Astrocyte of the spinal cord (primary cell): ENCODE data around the gene SLC17A7.

ENCODE experiments used
- DNase-seq: peaks from one replicate; pipeline ENCODE4 v3.0.0; 2011; ENCODE audit warnings: low read depth, low spot score
- H3K4me3 ChIP-seq: 2 replicates; pipeline ENCODE4 v1.5.1; 2011; ENCODE audit warnings: low read depth, mild to moderate bottlenecking, low read length, moderate library complexity
- in situ Hi-C: cut with HindIII; loops from 2 replicates; pipeline ENCODE4 v1.10.0; 2017; ENCODE audit warnings: low sequenced_read_pairs
- TF ChIP-seq, protein P1 (sequence below): IDR thresholded peaks from 2 replicates; pipeline ENCODE4 v1.5.1; 2012; ENCODE audit warnings: low read depth, mild to moderate bottlenecking, low read length, inconsistent platforms

The SLC17A7 gene

DNA sequence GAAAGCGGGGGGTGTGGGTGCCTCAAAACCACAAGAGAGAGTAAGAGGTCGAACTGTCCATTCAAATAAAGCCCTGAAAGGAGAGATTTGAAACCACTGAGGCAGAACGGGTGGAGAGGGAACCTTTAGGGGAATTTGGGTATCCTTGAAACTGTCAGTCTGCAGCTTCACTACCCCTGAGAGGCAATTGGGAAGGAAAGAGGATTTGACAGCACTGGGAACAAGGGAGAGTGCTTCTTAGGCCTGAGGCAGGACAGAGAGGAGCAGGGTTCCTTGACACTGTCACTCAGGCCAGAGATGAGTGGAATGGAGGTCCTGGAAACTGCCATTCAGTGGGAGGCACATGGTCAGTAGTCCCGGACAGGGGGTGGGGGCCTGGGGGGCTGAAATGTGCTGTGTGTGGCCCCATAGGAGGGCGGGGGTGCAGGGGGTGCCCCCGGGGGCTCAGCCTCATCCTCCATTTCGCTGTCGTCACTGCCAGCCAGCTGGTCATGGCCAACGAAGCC lies 11.1 kb downstream of the SLC17A7 start:
- H3K4me3 ChIP-seq, result no peak overlapping the region
- in situ Hi-C loops, result no loop called here

DNA sequence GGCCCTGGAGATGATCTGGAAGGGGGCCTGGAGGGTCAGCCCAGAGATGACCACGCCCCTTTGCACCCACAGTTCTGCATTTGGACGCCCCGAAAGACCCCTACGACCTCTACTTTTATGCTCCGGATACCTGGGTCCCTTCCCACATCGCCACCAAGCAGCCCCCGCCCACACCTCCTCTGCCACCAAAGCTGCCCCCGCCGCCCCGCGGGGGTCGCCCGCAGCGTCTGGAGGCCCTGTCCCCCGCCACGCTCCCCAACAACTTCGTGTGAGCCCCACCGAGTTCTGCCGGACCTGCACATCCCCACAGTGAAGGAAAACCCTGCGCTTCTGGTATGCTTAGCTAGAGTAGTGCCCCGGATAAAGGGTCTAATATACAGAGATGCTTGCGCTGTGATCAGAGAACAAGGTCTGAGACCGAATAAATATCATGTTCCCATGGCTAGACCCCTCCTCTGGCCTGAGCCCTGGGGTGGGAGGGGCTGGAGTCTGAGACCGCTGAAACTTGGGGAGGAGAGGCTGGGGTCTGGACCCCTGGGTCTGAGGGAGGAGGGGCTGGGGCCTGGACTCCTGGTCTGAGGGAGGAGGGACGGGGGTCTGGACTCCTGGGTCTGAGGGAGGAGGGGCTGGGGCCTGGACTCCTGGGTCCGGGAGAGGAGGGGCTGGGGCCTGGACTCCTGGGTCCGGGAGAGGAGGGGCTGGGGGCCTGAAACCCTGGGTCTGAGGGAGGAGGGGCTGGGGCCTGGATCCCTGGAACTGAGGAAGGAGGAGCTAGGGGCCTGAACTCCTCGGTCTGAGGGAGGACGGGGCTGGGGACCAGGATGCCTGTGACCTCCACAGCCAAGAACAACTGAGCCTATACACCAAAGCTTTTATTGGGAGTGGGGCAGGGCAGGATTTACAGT lies 12.5 kb downstream of the SLC17A7 start:
- in situ Hi-C loops, result no loop called here
- H3K4me3 ChIP-seq, result no peak overlapping the region
- DNase-seq, result no peak
- TF ChIP-seq, protein P1, sequence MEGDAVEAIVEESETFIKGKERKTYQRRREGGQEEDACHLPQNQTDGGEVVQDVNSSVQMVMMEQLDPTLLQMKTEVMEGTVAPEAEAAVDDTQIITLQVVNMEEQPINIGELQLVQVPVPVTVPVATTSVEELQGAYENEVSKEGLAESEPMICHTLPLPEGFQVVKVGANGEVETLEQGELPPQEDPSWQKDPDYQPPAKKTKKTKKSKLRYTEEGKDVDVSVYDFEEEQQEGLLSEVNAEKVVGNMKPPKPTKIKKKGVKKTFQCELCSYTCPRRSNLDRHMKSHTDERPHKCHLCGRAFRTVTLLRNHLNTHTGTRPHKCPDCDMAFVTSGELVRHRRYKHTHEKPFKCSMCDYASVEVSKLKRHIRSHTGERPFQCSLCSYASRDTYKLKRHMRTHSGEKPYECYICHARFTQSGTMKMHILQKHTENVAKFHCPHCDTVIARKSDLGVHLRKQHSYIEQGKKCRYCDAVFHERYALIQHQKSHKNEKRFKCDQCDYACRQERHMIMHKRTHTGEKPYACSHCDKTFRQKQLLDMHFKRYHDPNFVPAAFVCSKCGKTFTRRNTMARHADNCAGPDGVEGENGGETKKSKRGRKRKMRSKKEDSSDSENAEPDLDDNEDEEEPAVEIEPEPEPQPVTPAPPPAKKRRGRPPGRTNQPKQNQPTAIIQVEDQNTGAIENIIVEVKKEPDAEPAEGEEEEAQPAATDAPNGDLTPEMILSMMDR, result no peak

More for the DNA sequence above, 11.1 kb downstream of the SLC17A7 start:
- DNase-seq, result no peak
- TF ChIP-seq, protein P1, result no peak

DNA sequence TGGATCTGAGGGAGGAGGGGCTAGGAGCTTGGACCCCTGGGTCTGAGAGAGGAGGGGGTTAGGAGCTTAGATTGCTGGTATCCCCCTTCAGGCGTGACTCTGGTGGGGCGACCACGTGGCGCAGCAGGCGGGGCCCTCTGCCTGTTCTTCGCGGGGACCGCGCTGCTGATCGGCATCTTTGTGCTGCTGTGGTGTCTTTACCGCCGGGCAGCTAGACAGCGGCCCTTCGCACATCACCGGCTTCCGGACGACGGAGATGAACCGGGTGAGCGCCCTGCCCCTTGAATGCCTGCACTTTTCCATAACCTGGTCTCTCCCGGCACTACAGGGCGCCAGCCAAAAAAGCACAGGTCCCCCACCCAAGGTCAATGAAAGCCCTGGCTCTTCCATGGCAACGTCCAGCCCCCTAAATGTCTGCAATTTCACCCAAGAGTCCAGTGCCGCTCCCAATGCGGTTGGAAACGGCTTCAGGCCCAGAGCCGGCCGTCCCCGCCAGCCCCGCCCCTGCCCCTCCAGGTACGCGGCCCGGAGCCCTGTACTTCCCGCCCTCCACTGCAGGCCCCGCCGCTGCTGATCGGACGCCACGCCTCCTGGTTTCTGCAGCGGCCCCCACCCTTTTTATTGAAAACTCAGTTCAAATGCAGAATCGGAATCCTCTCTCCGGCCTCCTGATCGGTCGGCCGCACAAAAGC lies 13.3 kb downstream of the SLC17A7 start:
- TF ChIP-seq, protein P1, result no peak
- no peak for DNase-seq
- in situ Hi-C loops, result no loop called here
- H3K4me3 ChIP-seq, result no peak overlapping the region

DNA sequence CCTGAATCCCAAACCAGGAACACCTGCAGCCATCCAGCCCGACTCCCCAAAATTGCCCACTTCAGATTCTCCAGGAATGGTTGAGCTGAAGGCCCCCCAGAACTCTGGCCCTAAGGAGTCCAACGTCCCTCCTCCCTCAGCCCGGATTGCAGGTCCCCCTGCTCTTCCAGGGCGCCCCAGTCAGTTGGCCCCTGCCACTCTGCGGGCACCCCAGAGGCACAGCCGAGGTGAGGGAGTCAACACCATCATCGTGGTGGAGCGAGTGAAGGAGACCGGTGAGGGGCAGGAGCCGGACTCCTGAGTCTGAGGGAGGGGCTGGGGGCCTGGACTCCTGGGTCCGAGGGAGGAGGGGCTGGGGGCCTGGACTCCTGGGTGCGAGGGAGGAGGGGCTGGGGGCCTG lies 14.0 kb downstream of the SLC17A7 start:
- no peak for DNase-seq
- in situ Hi-C loops, result no loop called here
- H3K4me3 ChIP-seq, result no peak overlapping the region
- TF ChIP-seq, protein P1, result no peak

DNA sequence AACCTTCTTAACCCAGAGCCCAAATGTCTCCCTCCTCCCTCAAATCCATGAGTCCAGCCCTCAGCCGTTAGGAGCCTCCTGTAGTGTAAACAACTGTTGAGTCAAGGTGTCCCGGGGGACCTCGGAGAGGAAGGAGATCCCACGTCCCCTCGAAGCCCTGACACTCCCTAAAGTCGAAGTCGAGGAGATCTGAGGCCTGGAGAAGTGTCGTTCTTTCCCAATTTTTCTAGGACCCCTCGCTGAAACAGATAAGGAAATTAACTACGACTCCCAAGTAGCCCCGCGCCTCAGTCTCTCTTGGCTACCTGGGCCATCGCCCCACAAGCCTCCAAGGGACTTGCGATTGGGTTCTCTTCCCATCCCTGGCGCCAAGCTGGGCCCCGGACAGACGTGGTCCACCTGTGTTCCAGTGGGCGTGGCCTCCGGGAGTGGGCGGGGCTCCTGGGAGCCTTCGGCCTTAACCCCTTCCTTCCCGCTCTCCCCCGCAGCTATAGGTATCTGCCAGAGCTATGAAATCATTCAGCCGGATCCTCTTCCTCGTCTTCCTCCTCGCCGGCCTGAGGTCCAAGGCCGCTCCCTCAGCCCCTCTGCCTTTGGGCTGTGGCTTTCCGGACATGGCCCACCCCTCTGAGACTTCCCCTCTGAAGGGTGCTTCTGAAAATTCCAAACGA lies 15.3 kb downstream of the SLC17A7 start:
- H3K4me3 ChIP-seq, result no peak overlapping the region
- no peak for DNase-seq
- in situ Hi-C loops, result no loop called here
- TF ChIP-seq, protein P1, result no peak

DNA sequence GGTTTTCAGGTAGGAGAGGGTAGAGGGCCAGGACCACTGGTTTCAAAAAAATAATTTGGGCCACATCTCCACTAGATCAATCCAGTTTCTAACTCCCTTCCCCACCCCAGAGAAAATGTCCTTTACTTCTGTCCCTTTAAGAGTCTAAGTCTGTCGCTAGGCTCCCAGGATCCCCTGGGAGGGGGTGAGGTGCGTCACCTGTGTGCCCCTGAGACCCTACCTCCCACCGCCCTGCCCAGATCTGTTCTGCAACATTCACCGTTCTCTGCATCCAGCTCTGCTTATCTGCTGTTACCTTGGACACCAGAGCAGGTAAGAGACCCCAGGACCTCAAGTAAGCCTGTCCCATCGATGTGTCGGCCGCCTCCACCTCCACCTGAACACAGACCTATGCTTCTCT lies 16.1 kb downstream of the SLC17A7 start, which contains the start of gene GFY:
Gene GFY, plus strand, starts transcription at position 211 of the 400 bp plus-strand sequence. CDS start 1,043 bp downstream, outside the sequence.
- no peak for DNase-seq
- no peak within 1 kb of the TSS for H3K4me3 ChIP-seq
- TF ChIP-seq, protein P1, result no peak
- in situ Hi-C loops, result no loop called here
